ENCODE data around the gene CRLF3. TPM values are rescaled to one million over a fixed set of nuclear protein-coding genes. Genes with fewer than 3 reads are reported as not detected.

CRLF3 gene
- total and polyA plus RNA-seq, 2 of the 4 experiments (the other 2 are of a cell fraction): 6.1 to 15.2 TPM

DNA sequence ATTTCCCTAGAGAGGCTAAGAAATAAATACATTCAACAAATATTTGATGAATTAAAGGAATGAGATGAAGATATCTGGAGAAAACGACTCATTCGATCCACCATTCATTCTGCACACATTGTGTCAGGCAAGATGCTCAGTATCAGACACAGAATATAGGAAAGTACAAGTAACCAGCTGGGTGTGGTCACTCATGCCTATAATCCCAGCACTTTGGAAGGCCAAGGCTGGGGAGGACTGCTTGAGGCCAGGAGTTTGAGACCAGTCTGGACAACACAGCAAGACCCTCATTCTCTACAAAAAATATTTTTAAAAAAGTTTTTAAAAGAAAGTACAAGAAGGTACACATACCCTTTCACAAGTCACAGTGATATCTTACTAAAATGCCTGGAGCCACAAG, 42.3 kb downstream of the CRLF3 start:
- H3K9me1 ChIP-seq (ENCODE audit: insufficient read depth, low read length): no peaks in the 10 kb centered on the region
- no peak overlapping the region for H2AK9ac ChIP-seq (replicated peaks; ENCODE audit: low read depth, low read length, poor library complexity)
- H4K20me1 ChIP-seq (ENCODE audit: insufficient read depth, low read length): no peaks in the 10 kb centered on the region
- H3K4me1 ChIP-seq (ENCODE audit: control insufficient read depth, insufficient read depth, low read length): peaks cover 1% of the 10 kb centered on the region; the same call in 1 of the 2 replicates
- H3K14ac ChIP-seq (replicated peaks; ENCODE audit: low read depth, low read length): no peak overlapping the region
- no peak overlapping the region for H2BK120ac ChIP-seq (ENCODE audit: low read depth, low read length)
- no peak overlapping the region for H2AK5ac ChIP-seq (ENCODE audit: low read depth, low read length)
- no peak overlapping the region for H2BK15ac ChIP-seq (ENCODE audit: low read depth, low read length)
- no peak overlapping the region for H2BK20ac ChIP-seq (ENCODE audit: low read depth, low read length)
- H4K5ac ChIP-seq (ENCODE audit: low read depth, low read length): no peak overlapping the region
- H3K4ac ChIP-seq (ENCODE audit: low read depth, low read length): no peak overlapping the region
- H3K36me3 ChIP-seq (ENCODE audit: control insufficient read depth, insufficient read depth, low read length): peaks cover 27% of the 10 kb centered on the region
- H4K91ac ChIP-seq (ENCODE audit: insufficient read depth, low read depth, low read length): no peak overlapping the region
- ATAC-seq (ENCODE audit: low read depth) (no peak; the same call in 1 of the 2 replicates), DNase-seq (peak; percentile 6)
- ChIA-PET CTCF (no interaction called here), POLR2A (ENCODE audit: unreplicated experiment) (no interaction called here)
- no peak overlapping the region for H3K23ac ChIP-seq (ENCODE audit: low read depth, low read length)
- dilution Hi-C loops (cut with HindIII; ENCODE audit: low sequenced_read_pairs, unreplicated experiment) (no loop called here), in situ Hi-C loops (cut with MboI; ENCODE audit: low sequenced_read_pairs) (no loop called here), intact Hi-C loops (cut with micrococcal nuclease) (no loop called here)
- no peak overlapping the region for H3K18ac ChIP-seq (ENCODE audit: low read depth, low read length)
- peaks cover 3 to 8% of the 10 kb centered on the region in 2 experiments; a peak in 2 of 4 replicates for H3K79me1 ChIP-seq (ENCODE audit: low read depth in 1 of 2, low read length in 2 of 2)
- no CpG with 5 or more reads among the region's 2 CpGs for WGBS, 2 experiments (ENCODE audit: extremely low coverage in 2 of 2, insufficient read length in 1 of 2)
- H4K8ac ChIP-seq (ENCODE audit: low read depth in 2 of 2, low read length in 2 of 2): no peak overlapping the region
- no peak overlapping the region for H2BK5ac ChIP-seq (ENCODE audit: low read depth, low read length, poor library complexity, severe bottlenecking)
- no TSS peak for BruUV-seq (replicated peaks)
- H3K4me2 ChIP-seq (ENCODE audit: low read depth, low read length): no peak overlapping the region
- no peak overlapping the region for H3K4me3 ChIP-seq (ENCODE audit: insufficient read depth, low read depth, low read length)
- TF ChIP-seq, protein P1, sequence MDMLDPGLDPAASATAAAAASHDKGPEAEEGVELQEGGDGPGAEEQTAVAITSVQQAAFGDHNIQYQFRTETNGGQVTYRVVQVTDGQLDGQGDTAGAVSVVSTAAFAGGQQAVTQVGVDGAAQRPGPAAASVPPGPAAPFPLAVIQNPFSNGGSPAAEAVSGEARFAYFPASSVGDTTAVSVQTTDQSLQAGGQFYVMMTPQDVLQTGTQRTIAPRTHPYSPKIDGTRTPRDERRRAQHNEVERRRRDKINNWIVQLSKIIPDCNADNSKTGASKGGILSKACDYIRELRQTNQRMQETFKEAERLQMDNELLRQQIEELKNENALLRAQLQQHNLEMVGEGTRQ (IDR thresholded peaks at IDR 0.05; ENCODE audit: low read depth, low read length): no peak
- TF ChIP-seq BHLHE40 (IDR thresholded peaks at IDR 0.05; ENCODE audit: low read depth, low read length) (no peak), NFE2L2 (IDR thresholded peaks at IDR 0.05; ENCODE audit: low read depth, low read length) (no peak), SMC3 (IDR thresholded peaks at IDR 0.05; ENCODE audit: low read depth, low read length) (no peak), CEBPB (IDR thresholded peaks at IDR 0.05; ENCODE audit: low read depth, low read length) (no peak), MXI1 (IDR thresholded peaks at IDR 0.05; ENCODE audit: borderline replicate concordance, low read depth, low read length) (no peak), MAZ (IDR thresholded peaks at IDR 0.05; ENCODE audit: borderline replicate concordance, low read depth, low read length) (no peak), CHD1 (IDR thresholded peaks at IDR 0.05; ENCODE audit: low read depth, low read length) (no peak), POLR2A (IDR thresholded peaks at IDR 0.05; ENCODE audit: low read depth, low read length) (no peak), RFX5 (IDR thresholded peaks at IDR 0.05; ENCODE audit: low read depth, low read length) (no peak), FOS (IDR thresholded peaks at IDR 0.05; ENCODE audit: low read depth, low read length) (no peak), MAFK (IDR thresholded peaks at IDR 0.05; ENCODE audit: low read depth, low read length) (no peak), RCOR1 (IDR thresholded peaks at IDR 0.05; ENCODE audit: insufficient replicate concordance, low read length) (no peak), RAD21 (IDR thresholded peaks at IDR 0.05; ENCODE audit: low read length) (no peak)
- TF ChIP-seq, protein P2, sequence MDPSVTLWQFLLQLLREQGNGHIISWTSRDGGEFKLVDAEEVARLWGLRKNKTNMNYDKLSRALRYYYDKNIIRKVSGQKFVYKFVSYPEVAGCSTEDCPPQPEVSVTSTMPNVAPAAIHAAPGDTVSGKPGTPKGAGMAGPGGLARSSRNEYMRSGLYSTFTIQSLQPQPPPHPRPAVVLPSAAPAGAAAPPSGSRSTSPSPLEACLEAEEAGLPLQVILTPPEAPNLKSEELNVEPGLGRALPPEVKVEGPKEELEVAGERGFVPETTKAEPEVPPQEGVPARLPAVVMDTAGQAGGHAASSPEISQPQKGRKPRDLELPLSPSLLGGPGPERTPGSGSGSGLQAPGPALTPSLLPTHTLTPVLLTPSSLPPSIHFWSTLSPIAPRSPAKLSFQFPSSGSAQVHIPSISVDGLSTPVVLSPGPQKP (IDR thresholded peaks at IDR 0.05; ENCODE audit: borderline replicate concordance, low read depth, low read length): no peak
- TF ChIP-seq, protein P3, sequence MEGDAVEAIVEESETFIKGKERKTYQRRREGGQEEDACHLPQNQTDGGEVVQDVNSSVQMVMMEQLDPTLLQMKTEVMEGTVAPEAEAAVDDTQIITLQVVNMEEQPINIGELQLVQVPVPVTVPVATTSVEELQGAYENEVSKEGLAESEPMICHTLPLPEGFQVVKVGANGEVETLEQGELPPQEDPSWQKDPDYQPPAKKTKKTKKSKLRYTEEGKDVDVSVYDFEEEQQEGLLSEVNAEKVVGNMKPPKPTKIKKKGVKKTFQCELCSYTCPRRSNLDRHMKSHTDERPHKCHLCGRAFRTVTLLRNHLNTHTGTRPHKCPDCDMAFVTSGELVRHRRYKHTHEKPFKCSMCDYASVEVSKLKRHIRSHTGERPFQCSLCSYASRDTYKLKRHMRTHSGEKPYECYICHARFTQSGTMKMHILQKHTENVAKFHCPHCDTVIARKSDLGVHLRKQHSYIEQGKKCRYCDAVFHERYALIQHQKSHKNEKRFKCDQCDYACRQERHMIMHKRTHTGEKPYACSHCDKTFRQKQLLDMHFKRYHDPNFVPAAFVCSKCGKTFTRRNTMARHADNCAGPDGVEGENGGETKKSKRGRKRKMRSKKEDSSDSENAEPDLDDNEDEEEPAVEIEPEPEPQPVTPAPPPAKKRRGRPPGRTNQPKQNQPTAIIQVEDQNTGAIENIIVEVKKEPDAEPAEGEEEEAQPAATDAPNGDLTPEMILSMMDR (conservative IDR thresholded peaks at IDR 0.05; ENCODE audit: low read depth, low read length): no peak
- no peak overlapping the region for H3K9ac ChIP-seq (ENCODE audit: low read depth, low read length)
- no peak overlapping the region for H3K27ac ChIP-seq (ENCODE audit: insufficient read depth, low read length)
- H3K56ac ChIP-seq (ENCODE audit: extremely low read depth, insufficient read depth, low read length): no peak overlapping the region
- H3K27me3 ChIP-seq (ENCODE audit: control insufficient read depth, insufficient read depth, low read length): no peaks in the 10 kb centered on the region
- no peak overlapping the region for H2AFZ ChIP-seq (replicated peaks; ENCODE audit: low read length, poor library complexity)
- no peaks in the 10 kb centered on the region for H3K9me3 ChIP-seq (ENCODE audit: control insufficient read depth, insufficient read depth, low read length)

Measured in IMR-90 (cell line).